COLO829 (cell line): ENCODE data around the gene CASP1.

ENCODE experiments used
- DNase-seq: peaks from one replicate; pipeline ENCODE4 v3.0.0; 2012; ENCODE audit warnings: low spot score

CASP1 gene

GRCh38 chr11:104984808-104985207 lies 50.1 kb downstream of the CASP1 start:
- no peak for DNase-seq

GRCh38 chr11:104979839-104980238 lies 55.1 kb downstream of the CASP1 start:
- DNase-seq, result no peak
